ENCODE results near the gene THOC7. TPM values are rescaled to one million over a fixed set of nuclear protein-coding genes. Genes with fewer than 3 reads are reported as not detected.

THOC7 gene
- total RNA-seq, 1 experiment from 2014 or later, result 53.0 TPM

DNA sequence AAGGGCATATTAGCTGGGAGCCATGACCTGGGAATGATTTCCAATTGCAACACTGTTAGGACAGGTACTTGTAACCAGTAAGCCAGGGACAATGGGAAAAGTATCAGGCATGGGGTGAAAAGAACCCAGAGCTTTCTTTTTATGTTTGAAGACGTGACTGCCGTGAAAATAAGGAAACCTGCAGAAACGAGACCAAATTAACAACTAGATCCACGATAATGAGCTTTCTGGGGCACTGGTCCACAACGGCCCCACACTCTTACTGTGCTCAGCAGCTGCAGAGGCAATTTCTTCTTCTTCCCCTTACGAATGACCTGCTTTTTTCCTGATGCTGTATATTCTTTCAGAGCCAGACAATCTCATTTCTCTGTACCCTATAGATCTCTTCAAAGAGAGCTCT lies 33.1 kb downstream of the THOC7 start (continued):
- TF ChIP-seq, protein P1, sequence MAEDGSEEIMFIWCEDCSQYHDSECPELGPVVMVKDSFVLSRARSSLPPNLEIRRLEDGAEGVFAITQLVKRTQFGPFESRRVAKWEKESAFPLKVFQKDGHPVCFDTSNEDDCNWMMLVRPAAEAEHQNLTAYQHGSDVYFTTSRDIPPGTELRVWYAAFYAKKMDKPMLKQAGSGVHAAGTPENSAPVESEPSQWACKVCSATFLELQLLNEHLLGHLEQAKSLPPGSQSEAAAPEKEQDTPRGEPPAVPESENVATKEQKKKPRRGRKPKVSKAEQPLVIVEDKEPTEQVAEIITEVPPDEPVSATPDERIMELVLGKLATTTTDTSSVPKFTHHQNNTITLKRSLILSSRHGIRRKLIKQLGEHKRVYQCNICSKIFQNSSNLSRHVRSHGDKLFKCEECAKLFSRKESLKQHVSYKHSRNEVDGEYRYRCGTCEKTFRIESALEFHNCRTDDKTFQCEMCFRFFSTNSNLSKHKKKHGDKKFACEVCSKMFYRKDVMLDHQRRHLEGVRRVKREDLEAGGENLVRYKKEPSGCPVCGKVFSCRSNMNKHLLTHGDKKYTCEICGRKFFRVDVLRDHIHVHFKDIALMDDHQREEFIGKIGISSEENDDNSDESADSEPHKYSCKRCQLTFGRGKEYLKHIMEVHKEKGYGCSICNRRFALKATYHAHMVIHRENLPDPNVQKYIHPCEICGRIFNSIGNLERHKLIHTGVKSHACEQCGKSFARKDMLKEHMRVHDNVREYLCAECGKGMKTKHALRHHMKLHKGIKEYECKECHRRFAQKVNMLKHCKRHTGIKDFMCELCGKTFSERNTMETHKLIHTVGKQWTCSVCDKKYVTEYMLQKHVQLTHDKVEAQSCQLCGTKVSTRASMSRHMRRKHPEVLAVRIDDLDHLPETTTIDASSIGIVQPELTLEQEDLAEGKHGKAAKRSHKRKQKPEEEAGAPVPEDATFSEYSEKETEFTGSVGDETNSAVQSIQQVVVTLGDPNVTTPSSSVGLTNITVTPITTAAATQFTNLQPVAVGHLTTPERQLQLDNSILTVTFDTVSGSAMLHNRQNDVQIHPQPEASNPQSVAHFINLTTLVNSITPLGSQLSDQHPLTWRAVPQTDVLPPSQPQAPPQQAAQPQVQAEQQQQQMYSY (CRISPR knock-in tag; IDR thresholded peaks at IDR 0.05), result no peak
- TF ChIP-seq, protein P2, sequence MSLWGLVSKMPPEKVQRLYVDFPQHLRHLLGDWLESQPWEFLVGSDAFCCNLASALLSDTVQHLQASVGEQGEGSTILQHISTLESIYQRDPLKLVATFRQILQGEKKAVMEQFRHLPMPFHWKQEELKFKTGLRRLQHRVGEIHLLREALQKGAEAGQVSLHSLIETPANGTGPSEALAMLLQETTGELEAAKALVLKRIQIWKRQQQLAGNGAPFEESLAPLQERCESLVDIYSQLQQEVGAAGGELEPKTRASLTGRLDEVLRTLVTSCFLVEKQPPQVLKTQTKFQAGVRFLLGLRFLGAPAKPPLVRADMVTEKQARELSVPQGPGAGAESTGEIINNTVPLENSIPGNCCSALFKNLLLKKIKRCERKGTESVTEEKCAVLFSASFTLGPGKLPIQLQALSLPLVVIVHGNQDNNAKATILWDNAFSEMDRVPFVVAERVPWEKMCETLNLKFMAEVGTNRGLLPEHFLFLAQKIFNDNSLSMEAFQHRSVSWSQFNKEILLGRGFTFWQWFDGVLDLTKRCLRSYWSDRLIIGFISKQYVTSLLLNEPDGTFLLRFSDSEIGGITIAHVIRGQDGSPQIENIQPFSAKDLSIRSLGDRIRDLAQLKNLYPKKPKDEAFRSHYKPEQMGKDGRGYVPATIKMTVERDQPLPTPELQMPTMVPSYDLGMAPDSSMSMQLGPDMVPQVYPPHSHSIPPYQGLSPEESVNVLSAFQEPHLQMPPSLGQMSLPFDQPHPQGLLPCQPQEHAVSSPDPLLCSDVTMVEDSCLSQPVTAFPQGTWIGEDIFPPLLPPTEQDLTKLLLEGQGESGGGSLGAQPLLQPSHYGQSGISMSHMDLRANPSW (CRISPR knock-in tag; conservative IDR thresholded peaks at IDR 0.05; ENCODE audit: low read depth), result no peak
- no peak for TF ChIP-seq MYBL2 (CRISPR knock-in tag; IDR thresholded peaks at IDR 0.05)

DNA sequence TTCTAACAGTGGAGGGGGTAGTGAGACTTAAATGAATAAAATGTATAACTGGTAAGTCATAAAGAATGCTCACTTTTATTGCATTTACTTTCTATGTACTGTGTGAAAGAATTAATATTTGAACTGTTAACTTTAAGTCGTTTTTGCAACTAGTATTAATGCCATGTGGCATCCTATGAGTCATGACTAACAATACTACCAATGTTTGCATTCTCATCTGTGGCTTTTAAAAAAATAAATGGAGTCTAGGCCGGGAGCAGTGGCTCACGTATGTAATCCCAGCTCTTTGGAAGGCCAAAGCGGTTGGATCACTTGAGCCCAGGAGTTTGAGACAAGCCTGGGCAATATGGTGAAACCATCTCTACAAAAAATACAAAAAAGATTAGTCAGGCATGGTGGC lies 39.3 kb downstream of the THOC7 start:
- no peak for TF ChIP-seq HMGA2 (CRISPR knock-in tag; IDR thresholded peaks at IDR 0.05)
- TF ChIP-seq ATF1 (CRISPR knock-in tag; IDR thresholded peaks at IDR 0.05), result no peak
- TF ChIP-seq, protein P3, sequence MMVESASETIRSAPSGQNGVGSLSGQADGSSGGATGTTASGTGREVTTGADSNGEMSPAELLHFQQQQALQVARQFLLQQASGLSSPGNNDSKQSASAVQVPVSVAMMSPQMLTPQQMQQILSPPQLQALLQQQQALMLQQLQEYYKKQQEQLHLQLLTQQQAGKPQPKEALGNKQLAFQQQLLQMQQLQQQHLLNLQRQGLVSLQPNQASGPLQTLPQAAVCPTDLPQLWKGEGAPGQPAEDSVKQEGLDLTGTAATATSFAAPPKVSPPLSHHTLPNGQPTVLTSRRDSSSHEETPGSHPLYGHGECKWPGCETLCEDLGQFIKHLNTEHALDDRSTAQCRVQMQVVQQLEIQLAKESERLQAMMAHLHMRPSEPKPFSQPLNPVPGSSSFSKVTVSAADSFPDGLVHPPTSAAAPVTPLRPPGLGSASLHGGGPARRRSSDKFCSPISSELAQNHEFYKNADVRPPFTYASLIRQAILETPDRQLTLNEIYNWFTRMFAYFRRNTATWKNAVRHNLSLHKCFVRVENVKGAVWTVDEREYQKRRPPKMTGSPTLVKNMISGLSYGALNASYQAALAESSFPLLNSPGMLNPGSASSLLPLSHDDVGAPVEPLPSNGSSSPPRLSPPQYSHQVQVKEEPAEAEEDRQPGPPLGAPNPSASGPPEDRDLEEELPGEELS (CRISPR knock-in tag; IDR thresholded peaks at IDR 0.05), result no peak
- TF ChIP-seq, protein P4, sequence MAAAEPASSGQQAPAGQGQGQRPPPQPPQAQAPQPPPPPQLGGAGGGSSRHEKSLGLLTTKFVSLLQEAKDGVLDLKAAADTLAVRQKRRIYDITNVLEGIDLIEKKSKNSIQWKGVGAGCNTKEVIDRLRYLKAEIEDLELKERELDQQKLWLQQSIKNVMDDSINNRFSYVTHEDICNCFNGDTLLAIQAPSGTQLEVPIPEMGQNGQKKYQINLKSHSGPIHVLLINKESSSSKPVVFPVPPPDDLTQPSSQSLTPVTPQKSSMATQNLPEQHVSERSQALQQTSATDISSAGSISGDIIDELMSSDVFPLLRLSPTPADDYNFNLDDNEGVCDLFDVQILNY (CRISPR knock-in tag; IDR thresholded peaks at IDR 0.05), result no peak
- no peak for TF ChIP-seq IRF2 (CRISPR knock-in tag; IDR thresholded peaks at IDR 0.05; ENCODE audit: borderline replicate concordance, low read depth)
- no peak for TF ChIP-seq GRHL2 (CRISPR knock-in tag; IDR thresholded peaks at IDR 0.05; ENCODE audit: insufficient replicate concordance, severe bottlenecking)
- TF ChIP-seq, protein P5, sequence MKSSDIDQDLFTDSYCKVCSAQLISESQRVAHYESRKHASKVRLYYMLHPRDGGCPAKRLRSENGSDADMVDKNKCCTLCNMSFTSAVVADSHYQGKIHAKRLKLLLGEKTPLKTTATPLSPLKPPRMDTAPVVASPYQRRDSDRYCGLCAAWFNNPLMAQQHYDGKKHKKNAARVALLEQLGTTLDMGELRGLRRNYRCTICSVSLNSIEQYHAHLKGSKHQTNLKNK (CRISPR knock-in tag; IDR thresholded peaks at IDR 0.05), result no peak
- TF ChIP-seq SMAD3 (CRISPR knock-in tag; IDR thresholded peaks at IDR 0.05; ENCODE audit: borderline replicate concordance), result no peak
- no peak for TF ChIP-seq ZNF219 (CRISPR knock-in tag; IDR thresholded peaks at IDR 0.05; ENCODE audit: borderline replicate concordance)
- no peak for TF ChIP-seq SMAD4 (CRISPR knock-in tag; IDR thresholded peaks at IDR 0.05)
- no peak for TF ChIP-seq SP1 (CRISPR knock-in tag; conservative IDR thresholded peaks at IDR 0.05)
- no peak for TF ChIP-seq CREB1 (CRISPR knock-in tag; IDR thresholded peaks at IDR 0.05)
- TF ChIP-seq, protein P6, sequence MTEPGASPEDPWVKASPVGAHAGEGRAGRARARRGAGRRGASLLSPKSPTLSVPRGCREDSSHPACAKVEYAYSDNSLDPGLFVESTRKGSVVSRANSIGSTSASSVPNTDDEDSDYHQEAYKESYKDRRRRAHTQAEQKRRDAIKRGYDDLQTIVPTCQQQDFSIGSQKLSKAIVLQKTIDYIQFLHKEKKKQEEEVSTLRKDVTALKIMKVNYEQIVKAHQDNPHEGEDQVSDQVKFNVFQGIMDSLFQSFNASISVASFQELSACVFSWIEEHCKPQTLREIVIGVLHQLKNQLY (CRISPR knock-in tag; IDR thresholded peaks at IDR 0.05), result no peak
- no peak for TF ChIP-seq TEAD1 (CRISPR knock-in tag; IDR thresholded peaks at IDR 0.05)
- no peak for TF ChIP-seq GTF2I (CRISPR knock-in tag; conservative IDR thresholded peaks at IDR 0.05)
- TF ChIP-seq ELF4 (CRISPR knock-in tag; IDR thresholded peaks at IDR 0.05; ENCODE audit: low read depth), result no peak
- no peak for TF ChIP-seq FOXJ3 (CRISPR knock-in tag; IDR thresholded peaks at IDR 0.05; ENCODE audit: borderline replicate concordance)
- no peak for TF ChIP-seq MXD4 (CRISPR knock-in tag; IDR thresholded peaks at IDR 0.05; ENCODE audit: borderline replicate concordance)
- no peak for TF ChIP-seq NFE2L1 (CRISPR knock-in tag; IDR thresholded peaks at IDR 0.05)
- Mint-ChIP-seq H3K9me3 (no peaks in the 10 kb centered on the region; the same call in 1 of the 2 replicates), H3K4me3 (no peak overlapping the region), H3K36me3 (peaks cover 4% of the 10 kb centered on the region), H3K27ac (no peak overlapping the region), H3K4me1 (peaks cover 3% of the 10 kb centered on the region; the same call in 1 of the 2 replicates), H3K27me3 (ENCODE audit: low read depth) (no peaks in the 10 kb centered on the region)
- DNase-seq (ENCODE audit: low spot score) (no peak), ATAC-seq (no peak)
- ChIA-PET CTCF (interaction anchor here (1.4 kb wide), 1 partner anchor 473 kb away, joined by 3 read pairs; no protein-coding TSS in a partner anchor), POLR2A (no interaction called here)
